ENCODE data around the gene NUP210. TPM values are rescaled to one million over a fixed set of nuclear protein-coding genes. Genes with fewer than 3 reads are reported as not detected.

The NUP210 gene
- total and polyA plus RNA-seq, 2 of the 13 experiments (the other 11 are each of a cell fraction or from before 2014, with no cell fraction given), result 31.6 to 35.2 TPM

GRCh38 chr3:13420045-13420830, at the start of gene NUP210 (continued):
- no peak; the same call in 1 of the 2 replicates for TF ChIP-seq NAIF1 (CRISPR knock-in tag; IDR thresholded peaks at IDR 0.05; ENCODE audit: borderline replicate concordance)
- TF ChIP-seq TFE3 (CRISPR knock-in tag; IDR thresholded peaks at IDR 0.05), result no peak
- TF ChIP-seq ZFP37 (CRISPR knock-in tag; IDR thresholded peaks at IDR 0.05; ENCODE audit: borderline replicate concordance), result no peak
- TF ChIP-seq FOSL1 (CRISPR knock-in tag; IDR thresholded peaks at IDR 0.05; ENCODE audit: borderline replicate concordance), result no peak
- TF ChIP-seq ZNF234 (CRISPR knock-in tag; conservative IDR thresholded peaks at IDR 0.05), result no peak
- no peak for TF ChIP-seq GLI4 (CRISPR knock-in tag; IDR thresholded peaks at IDR 0.05; ENCODE audit: borderline replicate concordance)
- TF ChIP-seq STAT6 (CRISPR knock-in tag; IDR thresholded peaks at IDR 0.05; ENCODE audit: borderline replicate concordance), result no peak
- TF ChIP-seq GATAD1 (CRISPR knock-in tag; IDR thresholded peaks at IDR 0.05), result no peak
- no peak for TF ChIP-seq TSC22D2 (CRISPR knock-in tag; IDR thresholded peaks at IDR 0.05; ENCODE audit: borderline replicate concordance)
- TF ChIP-seq SALL1 (CRISPR knock-in tag; IDR thresholded peaks at IDR 0.05), result no peak
- TF ChIP-seq YEATS2 (CRISPR knock-in tag; IDR thresholded peaks at IDR 0.05; ENCODE audit: borderline replicate concordance), result no peak
- TF ChIP-seq FOXP4 (CRISPR knock-in tag; IDR thresholded peaks at IDR 0.05), result no peak
- no peak for TF ChIP-seq EHMT2 (IDR thresholded peaks at IDR 0.05; ENCODE audit: borderline replicate concordance, low read depth, low read length)
- no peak for TF ChIP-seq ZNF780A (CRISPR knock-in tag; IDR thresholded peaks at IDR 0.05)
- no peak for TF ChIP-seq ZNF678 (CRISPR knock-in tag; IDR thresholded peaks at IDR 0.05)
- no peak for TF ChIP-seq NR2F1 (CRISPR knock-in tag; IDR thresholded peaks at IDR 0.05)
- TF ChIP-seq ZNF841 (CRISPR knock-in tag; IDR thresholded peaks at IDR 0.05; ENCODE audit: borderline replicate concordance), result no peak
- TF ChIP-seq RORA (CRISPR knock-in tag; IDR thresholded peaks at IDR 0.05), result no peak

Measured in HepG2 (cell line).